GM19239 (cell line): ENCODE data around the gene STK4.

ENCODE experiments used
- DNase-seq: peaks from one replicate; pipeline ENCODE4 v3.0.0; 2011; ENCODE audit warnings: low spot score; ENCODE audit not compliant: insufficient read length
- FAIRE-seq: peaks from 2 replicates; lab custom pipeline; 2011; peaks lifted over from hg19 to GRCh38; lab: Jason Lieb, UNC

Gene STK4

DNA sequence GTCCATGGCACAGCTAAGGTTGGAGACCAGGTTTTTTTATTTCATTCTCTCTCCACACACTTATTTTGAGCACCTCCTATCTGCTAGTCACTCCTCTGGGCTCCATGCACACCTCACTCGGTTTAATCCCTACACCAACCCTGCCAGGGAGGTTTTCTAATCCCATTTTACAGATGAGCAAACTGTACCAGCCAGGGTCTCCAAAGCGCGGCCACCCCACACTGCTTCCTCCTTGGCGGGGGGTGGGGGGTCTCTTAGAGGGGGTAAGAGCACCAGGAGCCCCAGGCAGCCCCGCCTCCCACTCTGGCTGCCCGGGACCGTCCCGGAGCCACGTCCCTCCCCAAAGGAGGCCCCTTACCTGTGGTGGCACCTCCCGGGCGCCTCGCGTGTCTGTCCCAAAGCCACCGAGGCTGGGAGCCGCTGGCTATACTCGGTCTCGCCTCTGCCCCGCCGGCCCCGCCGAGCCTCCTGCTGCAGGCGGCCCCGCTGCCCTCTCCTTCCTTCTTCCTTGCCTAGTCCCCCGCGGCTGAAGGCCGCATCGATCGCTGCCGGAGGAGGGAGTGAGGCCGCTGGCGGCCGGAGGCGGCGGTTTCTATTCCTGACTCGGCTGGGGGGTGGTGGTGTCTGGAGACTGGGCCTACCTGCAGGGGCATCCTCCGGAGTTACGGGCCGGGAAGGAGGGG is 134.4 kb downstream of the STK4 start, which contains the start of gene KCNS1:
KCNS1 (minus strand) TSS at position 565 of the 683 bp plus-strand sequence. CDS start 1,891 bp downstream, outside the sequence.
- FAIRE-seq: no peak
- DNase-seq: no peak

DNA sequence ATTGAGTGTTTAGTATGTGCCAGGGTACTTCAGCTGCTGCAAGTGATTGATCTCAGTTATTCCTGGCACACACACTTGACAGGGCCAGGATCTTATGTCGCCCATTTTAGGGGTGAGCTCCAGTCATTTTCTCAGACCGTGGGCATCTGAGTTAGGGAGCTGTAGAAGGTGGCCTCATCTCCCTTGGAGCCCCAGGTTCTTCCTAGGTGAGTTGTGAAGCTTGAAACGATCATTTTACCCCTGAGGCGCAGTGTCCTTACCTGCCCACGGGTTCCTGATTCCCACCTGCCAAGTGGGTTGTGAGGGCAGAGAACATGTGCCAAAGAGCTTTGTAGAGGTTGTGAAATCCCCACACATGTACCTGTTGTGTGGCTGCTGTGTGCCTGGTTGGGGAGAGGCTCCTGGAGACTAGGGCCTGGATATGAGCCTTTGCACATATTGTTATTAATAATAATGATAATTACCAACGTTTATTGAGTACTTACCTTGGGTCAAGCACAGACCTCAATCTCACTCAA is 135.1 kb downstream of the STK4 start:
- FAIRE-seq (no peak), DNase-seq (no peak)

DNA sequence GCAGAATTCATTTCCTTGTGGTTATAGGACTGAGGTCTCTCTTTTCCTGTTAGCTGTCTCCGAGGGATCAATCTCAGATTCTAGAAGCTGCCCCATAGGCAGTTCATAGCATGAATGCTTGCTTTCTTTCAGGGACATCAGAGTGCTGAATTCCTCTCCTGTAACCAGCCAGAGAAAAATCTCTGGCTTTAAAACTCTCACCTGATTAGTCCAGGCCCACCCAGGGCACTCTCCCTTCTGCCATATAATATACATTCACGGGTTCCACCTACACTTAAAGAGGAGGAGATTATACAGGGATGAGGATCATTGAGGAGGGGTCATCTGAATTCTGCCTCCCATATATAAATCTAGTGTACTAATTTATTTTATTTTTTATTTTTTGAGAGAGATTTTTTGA is 136.8 kb downstream of the STK4 start:
- no peak for FAIRE-seq

DNA sequence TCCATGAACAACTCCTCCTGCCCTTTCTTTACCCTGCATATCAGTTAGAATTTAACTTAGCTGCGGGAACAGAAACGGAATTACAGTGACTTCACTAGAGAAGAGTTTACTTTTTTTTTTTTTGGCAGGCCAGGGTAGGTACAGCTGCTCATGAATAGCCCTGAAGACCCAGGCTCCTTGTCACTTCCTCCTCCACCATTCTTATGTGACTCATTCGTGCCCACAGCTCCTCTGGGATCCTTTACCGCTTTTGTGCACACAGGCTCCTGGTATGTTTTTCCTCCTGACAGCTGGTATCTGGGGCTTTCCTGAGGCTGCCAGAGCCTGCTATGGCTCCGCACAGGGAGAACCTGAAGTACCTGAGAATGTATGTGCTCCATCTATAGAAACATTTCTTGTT is 138.5 kb downstream of the STK4 start:
- DNase-seq (no peak), FAIRE-seq (no peak)

More for the DNA sequence above, 136.8 kb downstream of the STK4 start:
- DNase-seq: no peak

DNA sequence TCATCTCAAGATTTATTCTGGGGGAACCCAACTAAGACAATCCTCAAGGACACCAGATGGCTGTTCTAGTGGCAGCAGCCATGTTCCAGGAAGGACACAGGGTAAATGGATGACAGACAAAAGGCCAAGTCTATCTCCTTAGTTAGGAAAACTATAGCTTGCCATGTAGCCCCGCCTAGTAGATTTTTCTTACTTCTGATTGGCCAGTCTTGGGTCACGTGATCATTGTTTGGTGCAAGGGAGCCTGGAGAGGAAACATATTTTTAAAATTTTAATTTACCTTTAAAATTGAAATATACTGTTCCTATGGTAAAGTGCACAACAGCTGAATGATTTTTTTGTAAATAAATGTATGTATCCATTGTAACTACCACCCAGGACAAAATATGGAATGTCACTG is 139.0 kb downstream of the STK4 start:
- FAIRE-seq (no peak), DNase-seq (no peak)

DNA sequence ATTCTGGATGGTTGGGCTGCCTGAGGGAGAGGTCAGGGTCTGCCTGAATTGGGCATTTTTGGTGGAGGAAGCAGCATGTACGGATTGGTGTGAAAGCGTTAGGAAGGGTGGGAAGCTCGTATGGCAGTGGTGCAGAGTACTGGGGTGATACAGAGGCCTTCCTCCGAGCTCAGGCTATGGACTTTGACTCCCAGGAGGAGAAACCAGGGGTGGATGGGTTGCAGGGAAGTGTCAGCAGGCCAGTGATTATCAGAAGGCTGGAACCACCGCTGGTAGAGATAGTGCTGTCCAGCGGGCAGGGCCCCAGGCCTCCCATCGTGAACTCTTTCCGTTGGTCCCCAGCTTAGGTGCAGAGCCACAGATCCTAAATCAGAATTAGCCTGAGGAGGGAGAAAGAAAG is 143.3 kb downstream of the STK4 start:
- FAIRE-seq (no peak), DNase-seq (no peak)

DNA sequence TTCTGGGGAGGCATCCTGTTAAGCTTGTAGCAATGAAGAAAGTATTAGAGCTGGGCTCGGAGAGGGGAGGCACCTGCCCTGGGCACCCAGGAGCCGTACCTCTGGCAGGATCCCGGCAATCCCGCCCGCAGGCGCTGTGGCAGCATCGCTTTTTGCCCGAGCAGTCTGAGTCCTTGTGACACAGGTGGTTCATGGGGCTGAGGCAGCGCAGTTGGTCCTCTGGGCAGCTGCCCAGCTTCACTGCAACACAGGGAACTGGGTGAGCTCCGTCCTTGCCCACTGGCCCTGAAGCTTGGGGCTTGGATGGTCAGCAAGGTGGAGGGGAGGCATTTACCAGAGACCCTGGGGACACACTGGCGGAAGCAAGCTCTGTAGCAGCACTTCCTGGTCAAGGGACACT is 144.0 kb downstream of the STK4 start:
- FAIRE-seq: no peak

DNA sequence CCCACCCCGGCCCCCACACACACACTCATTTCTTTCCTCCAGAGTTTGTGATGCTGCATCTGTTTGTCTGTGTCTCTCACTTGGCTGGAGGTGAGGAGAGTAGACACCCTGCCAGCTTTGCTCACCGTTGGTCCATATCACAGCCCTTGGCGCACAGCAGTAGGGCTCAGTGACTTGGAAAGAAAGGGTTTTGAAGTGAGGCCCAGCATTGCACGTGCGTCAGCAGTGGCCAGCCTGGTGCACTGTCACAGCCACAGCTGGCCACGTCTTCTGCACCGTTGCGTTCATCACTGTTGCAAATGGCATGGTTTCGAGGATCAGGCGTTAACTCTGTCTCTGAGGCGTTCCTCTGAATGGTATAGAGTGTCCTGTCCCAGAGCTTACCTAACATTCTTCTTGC is 145.0 kb downstream of the STK4 start:
- no peak for DNase-seq
- FAIRE-seq: no peak

More for the DNA sequence above, 144.0 kb downstream of the STK4 start:
- no peak for DNase-seq

DNA sequence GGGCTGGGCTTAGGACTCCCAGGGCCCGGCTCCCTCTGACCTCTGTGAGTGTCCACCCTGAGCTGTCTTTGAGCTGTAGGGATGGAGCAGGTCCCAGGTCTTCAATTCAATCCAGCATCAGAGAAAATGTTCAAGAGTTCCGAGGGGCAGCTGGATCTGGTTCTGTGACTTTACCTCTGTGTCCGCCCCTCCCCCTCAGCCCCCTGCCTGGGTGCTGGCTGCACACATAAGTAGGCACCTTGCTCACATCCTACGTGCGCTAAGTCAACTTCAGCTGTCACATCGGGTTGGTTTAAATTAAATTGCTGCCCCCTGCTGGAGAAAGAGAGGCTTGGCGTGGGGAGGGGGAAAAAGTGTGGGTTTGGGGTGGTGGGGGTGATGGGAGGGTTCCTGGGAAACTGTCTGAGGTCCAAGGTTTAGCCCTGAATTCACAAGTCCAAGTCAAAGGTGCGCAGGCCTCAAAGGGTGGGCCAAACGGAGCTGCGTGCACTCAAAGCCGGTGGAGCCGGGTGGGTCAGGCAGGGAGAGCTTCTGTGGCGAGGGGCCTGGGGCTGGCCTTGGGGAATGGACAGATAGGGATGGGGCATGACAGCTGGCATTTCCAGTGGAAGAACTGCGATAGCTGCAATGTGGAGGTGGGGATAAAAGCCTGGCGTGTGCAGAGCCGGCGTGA is 145.6 kb downstream of the STK4 start:
- DNase-seq: no peak
- no peak for FAIRE-seq

DNA sequence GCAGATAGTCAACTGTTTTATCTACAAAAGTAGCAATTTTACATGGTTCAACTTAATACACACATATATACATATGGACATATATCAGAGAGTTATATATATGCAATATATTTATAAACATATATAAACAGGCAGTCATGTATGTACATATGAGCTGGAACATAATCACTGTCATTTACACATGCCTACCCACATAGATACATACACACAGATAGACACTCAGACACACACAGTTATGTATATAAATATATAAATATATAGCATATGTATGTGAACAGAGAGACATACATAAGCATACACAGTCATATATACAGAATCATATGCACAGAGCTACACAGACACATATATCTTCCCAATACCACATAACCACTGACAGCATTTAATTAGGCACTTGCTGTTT is 146.4 kb downstream of the STK4 start:
- no peak for DNase-seq
- FAIRE-seq: no peak

DNA sequence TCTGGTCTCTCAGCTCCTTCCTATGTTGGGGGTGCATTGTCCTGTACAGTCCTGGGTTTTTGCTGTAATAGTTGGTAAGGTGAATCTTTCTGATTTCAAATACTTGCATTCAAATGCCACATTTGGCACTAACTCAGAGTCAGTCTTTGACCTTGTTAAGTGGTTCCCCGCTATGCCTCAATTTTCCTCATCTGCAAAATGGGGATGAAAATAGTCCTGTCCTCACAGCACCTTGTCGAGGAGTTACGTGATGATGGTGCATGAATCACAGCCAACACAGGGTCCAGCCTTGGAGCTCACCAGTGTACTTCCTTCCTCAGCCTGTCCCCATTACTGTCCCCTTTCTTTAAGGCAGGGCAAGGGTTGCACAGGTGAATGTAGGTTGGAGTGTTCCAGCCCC is 147.6 kb downstream of the STK4 start:
- no peak for FAIRE-seq

DNA sequence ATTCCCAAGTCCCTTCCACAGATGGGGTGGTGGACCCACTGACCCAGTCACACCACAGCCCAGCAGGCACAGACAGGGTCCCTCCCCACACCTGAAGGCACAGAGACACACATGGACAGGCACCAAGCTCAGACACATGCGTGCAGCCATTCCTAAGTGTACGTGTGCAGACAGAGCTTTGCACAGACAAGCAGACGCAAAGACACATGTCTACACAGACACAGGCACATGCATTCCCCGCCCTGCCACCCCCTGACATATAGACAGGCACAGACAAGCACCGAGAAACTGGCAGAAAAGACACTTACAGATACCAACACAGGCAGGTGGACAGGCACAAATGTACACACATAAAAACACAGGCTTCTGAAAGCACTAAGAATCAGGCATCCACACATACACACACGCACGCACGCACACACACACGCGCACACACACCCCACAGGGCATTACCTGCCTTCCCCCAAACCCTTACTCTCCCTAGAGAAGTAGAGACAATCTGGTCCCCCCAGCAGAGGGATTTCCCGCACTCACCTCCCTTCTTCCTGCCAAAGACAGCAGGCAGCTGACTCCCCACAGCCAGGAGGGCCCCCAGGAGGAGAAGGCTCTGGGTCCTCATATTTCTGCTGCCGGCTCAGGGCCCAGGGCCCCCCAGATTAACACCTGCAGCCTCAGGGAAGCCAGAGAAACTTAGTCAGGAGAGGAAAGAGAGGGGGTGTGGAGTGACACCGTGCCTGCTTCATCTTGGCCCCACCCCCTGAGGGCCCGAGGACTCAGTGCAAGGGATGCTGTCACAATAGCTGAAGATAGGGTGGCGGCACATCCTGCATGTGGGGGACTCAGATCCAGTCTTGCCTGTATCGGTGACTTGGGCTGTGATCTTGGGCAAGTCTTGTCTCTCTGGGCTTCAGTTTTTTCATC is 148.4 kb downstream of the STK4 start, which contains the start of gene WFDC5:
WFDC5 (minus strand) TSS at position 710 of the 921 bp plus-strand sequence; CDS start at position 619, 91 bp downstream.
- no peak for DNase-seq
- no peak for FAIRE-seq

More for the DNA sequence above, 147.6 kb downstream of the STK4 start:
- DNase-seq: no peak

DNA sequence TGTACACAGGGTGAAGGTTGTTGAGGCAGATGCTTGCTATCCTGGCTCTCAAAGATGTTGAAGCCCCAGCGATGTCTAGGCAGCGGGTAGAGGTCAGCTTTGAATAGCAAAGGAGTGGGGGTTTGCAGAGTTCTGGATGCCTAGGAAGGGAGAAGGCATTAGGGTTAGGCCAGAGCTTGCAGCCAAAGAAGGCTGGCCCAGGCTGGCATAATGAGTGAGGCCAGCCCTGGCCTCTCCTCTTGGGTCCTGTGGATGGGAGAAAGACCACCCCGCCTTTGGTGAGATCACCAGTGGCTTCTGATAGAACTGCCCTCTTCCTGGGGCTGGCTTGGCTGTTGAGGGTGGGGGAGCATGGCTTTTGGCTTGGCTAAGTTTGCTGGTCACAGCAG is 149.1 kb downstream of the STK4 start:
- FAIRE-seq: no peak
- DNase-seq: no peak

DNA sequence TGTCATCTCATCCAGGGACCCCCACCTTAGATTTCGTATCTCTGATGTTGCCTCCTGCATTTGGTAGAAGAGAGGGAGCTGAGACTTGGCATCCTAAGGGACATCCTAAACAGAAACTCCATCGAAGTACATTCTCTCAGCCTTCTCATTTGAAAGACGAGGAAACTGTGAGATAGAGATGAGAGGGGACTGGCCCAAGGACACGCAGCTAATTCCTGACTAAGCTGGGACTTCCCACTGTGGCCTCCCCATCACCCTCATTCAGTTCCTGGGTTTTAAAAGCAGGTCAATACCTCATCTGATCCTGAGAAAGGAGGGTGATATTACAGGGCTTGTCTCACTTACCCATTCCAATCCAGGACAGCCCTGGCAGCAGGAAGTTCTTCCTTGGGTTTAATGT is 149.5 kb downstream of the STK4 start:
- FAIRE-seq (no peak), DNase-seq (no peak)

DNA sequence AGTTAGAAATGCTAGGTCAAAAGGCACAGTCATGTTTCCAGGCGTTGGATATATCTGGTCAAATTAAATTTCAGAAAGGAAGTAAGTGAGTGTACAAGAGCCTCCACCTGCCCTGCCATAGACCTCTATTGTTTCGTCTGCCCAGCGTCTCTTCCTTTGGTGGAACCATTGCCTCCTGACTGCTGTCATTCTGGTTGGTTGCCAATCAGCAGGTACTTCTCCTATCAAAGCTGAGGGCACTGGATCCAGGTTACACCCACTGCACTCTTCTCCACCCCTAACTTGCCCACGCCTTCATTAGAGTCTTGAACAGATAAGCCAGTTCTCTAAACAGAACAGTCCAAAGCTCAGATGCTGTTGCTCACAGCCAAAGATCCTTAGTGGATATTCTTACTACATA is 151.3 kb downstream of the STK4 start:
- DNase-seq: no peak
- no peak for FAIRE-seq

DNA sequence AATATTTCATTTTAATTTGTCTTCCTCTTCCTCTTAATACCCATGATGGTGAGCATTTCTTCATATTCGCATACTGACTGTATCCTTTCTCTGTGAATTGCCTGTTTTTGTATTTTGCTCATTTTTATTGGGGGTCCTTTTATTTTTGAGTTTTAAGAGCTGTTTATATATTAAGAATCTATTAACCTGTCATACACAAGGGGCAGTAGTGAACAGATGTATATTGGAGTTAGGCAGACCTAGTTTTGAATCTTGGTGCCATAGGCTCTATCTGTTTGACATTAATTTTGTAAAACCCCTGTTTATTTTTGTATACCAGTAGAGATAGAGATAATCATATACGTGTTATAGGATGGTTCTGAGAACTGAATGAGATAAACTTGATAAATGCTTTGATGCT is 151.7 kb downstream of the STK4 start:
- no peak for FAIRE-seq
- no peak for DNase-seq

DNA sequence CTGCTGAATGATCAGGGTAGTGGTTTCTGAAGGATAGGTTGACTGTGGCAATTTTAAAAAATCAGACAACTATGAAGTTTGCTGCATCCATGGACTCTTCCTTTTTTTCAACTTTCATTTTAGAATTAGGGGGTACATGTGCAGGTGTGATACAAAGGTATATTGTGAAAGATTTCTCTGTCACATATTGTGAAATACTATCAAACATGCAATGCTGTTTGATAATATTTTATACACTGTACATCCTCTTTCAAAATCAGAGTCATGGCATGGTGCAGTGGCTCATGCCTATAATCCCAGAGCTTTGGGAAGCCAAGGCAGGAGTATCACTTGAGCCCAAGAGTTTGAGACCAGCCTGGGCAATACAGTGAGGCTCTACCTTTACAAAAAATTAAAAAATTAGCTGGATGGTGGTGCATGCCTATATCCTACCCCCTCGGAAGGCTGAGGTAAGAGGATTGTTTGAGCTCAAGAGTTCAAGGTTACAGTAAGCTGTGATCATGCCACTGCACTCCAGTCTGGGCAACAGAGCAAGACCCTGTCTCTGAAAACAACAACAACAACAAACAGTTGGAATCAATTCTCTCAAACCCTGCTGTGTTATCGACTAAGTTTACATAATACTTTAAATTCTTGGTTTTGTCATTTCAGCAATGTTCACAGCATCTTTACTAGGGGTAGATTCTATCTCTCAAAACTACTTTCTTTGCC is 153.4 kb downstream of the STK4 start:
- DNase-seq (no peak), FAIRE-seq (no peak)

DNA sequence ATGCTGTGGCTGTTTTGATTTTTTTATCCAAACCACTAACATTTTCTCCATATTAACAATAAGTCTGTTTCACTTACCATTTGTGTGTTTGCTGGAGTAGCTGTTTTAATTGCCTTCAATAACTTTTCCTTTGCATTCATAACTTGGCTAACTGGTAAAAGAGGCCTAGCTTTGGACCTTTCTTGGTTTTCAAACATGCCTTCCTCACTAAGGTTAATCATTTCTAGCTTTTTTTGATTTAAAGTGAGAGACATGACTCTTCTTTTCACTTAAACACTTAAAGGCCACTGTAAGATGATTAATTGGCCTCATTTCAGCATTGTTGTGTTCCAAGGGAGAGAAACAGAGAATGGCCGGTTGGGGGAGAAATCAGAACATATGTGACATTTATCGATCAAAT is 155.1 kb downstream of the STK4 start:
- FAIRE-seq (no peak), DNase-seq (no peak)

DNA sequence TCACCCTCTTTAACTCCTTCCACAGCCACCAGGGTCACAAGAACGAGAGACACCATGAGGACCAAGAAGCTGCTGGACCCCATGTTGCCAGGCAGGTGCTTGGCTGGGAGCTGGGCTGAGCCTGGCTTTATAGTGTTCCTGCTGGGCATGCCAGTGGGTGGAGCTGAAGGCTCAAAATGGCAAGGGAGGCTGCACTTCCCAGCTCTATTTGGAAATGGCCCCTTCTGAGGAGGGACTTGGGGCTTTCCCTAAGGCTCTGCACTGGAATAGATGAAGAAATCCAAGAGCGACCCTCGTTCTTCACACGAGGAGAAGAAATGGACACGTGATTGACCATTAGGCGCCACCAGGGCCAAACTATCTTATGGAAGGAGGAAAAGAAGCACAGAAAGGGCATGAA is 158.1 kb downstream of the STK4 start, which contains the start of gene WFDC12:
WFDC12 (minus strand) TSS at position 101 of the 400 bp plus-strand sequence; CDS start at position 83, 18 bp downstream.
- no peak for DNase-seq
- FAIRE-seq: no peak

DNA sequence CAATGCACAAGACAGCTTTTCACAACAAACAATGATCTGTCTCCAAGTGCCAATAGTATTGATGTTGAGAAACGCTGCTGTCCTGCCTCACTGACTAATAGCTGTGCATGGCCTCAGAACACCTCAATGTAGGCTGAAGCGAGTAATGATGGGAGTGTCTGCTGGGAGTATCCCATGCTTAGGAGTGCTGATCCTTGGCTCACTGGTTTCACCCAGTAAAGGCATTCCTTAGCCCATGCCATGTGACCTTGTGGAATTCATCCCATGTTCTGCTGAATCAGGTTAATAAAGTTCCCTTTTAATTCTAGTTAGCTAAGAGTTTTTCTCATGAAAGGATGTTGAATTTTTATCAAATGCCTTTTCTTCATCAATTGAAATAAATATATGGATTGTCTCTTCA is 161.8 kb downstream of the STK4 start:
- FAIRE-seq (no peak), DNase-seq (no peak)
